ACC112 (cell line): ENCODE measurements around the gene ITPKB.
A peak's percentile ranks its signal among the peaks of the same experiment; 100 is the strongest.
"Not testable (repeated sequence)": the region's sequence is repeated elsewhere in the genome, so short reads cannot be mapped to it uniquely, and the experiment has no call there.

Experiments used
- H2AFZ ChIP-seq: fragments of 200-600 bp; sonication (generic); one replicate; pipeline ENCODE4 v1.6.0; 2017; ENCODE audit warnings: antibody characterized with exemption, low read length; ENCODE audit not compliant: unreplicated experiment
- H3K27ac ChIP-seq: fragments of 200-600 bp; sonication (generic); 2 replicates; pipeline ENCODE4 v1.5.1; 2014; ENCODE audit warnings: low read depth, mild to moderate bottlenecking, antibody characterized with exemption, low read length, moderate library complexity
- H3K27me3 ChIP-seq: fragments of 200-600 bp; sonication (generic); 2 replicates; pipeline ENCODE4 v1.6.1; 2014; ENCODE audit warnings: mild to moderate bottlenecking, antibody characterized with exemption, low read length, moderate library complexity, mixed read lengths; ENCODE audit not compliant: insufficient read depth
- H3K36me3 ChIP-seq: fragments of 200-600 bp; sonication (generic); 2 replicates; pipeline ENCODE4 v1.6.1; 2016; ENCODE audit warnings: mild to moderate bottlenecking, antibody characterized with exemption, low read length, moderate library complexity, mixed read lengths; ENCODE audit not compliant: insufficient read depth
- H3K4me1 ChIP-seq: fragments of 200-600 bp; sonication (generic); one replicate; pipeline ENCODE4 v1.6.1; 2016; ENCODE audit warnings: low read length, mixed read lengths; ENCODE audit not compliant: insufficient read depth, unreplicated experiment, control insufficient read depth
- H3K4me3 ChIP-seq: fragments of 200-600 bp; sonication (generic); 2 replicates; pipeline ENCODE4 v1.5.1; 2014; ENCODE audit warnings: mild to moderate bottlenecking, low read depth, low read length
- H3K79me2 ChIP-seq: fragments of 200-600 bp; sonication (generic); one replicate; pipeline ENCODE4 v1.6.0; 2016; ENCODE audit warnings: low read length; ENCODE audit not compliant: control insufficient read depth, unreplicated experiment, insufficient read depth

Gene ITPKB

DNA sequence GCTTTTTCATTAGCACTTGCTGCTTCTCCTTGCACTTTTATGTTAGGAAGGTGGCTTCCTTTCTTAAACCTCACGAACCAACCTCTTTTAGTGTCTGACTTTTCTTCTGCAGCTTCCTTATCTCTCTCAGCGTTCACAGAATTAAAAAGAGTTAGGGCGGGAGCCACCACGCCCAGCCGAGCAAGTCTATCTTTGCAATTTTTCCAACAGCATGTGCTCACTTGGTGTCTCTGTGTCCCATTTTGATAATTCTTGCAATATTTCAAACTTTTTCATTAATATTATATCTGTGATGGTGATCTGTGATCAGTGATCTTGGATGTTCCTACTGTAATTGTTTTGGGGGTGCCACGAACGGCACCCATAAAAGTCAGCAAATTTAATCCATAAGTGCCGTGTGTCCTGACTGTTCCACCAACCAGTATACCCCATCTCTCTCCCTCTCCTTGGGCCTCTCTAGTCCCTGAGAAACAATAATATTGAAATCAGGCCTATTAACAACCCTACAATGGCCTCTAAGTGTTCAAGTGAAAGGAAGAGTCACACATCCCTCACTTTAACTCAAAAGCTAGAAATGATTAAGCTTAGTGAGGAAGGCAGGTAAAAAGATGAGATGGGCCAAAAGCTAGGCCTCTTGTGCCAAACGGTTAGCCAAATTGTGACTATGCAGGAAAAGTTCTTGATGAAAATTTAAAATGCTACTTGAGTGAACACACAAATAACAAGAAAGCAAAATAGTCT is 15.9 kb upstream of the ITPKB start:
- no peaks in the 10 kb centered on the region for H3K79me2 ChIP-seq

DNA sequence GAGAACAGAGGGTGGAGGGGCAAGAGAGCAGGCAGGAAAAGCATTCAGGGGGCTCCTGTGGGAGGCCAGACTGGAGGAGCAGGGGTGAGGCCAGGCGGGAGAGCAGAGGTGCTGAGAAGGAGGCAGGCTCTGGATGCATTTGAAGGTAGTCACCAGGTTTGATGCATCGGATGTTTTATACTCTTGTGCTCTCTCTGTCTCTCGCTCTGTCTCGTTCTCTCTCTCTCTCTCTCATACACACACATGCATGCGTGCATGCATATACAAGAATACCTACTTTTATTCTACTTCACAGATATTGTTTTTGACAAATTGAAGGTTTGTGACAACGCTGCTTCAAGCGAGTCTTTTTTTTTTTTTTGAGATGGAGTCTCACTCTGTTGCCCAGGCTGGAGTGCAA is 15.0 kb upstream of the ITPKB start:
- Histone ChIP-seq H3K27ac (no peak overlapping the region), H3K4me3 (no peak overlapping the region), H3K36me3 (no peaks in the 10 kb centered on the region), H3K4me1 (no peaks in the 10 kb centered on the region), H3K79me2 (no peaks in the 10 kb centered on the region), H2AFZ (no peak overlapping the region), H3K27me3 (peaks cover 25% of the 10 kb centered on the region)

More for the DNA sequence above, 15.9 kb upstream of the ITPKB start:
- Histone ChIP-seq H3K27ac (no peak overlapping the region), H3K36me3 (no peaks in the 10 kb centered on the region), H3K4me1 (no peaks in the 10 kb centered on the region), H2AFZ (no peak overlapping the region), H3K27me3 (peaks cover 19% of the 10 kb centered on the region), H3K4me3 (no peak overlapping the region)

GRCh38 chr1:226751703-226752102 is 12.6 kb upstream of the ITPKB start:
- no peak overlapping the region for H2AFZ ChIP-seq
- no peaks in the 10 kb centered on the region for H3K36me3 ChIP-seq
- H3K27me3 ChIP-seq = peaks cover 32% of the 10 kb centered on the region
- H3K4me3 ChIP-seq = no peak overlapping the region
- H3K79me2 ChIP-seq = no peaks in the 10 kb centered on the region
- H3K27ac ChIP-seq = no peak overlapping the region
- H3K4me1 ChIP-seq = no peaks in the 10 kb centered on the region

DNA sequence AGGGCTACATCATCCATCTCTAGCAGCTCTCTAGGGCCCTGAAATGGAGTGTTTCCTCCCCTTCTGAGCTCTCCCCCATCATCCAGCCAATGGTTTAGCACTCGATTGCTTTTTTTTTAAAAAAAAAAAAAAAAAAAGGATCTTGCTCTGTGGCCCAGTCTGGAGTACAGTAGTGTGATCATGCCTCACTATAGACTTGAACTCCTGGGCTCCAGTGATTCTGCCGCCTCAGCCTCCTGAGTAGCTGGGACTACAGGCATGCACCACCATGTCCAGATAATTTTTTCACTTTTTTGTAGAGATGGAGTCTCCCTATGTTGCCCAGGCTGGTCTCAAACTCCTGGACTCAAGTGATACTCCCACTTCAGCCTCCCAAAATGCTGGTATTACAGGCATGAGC is 12.1 kb upstream of the ITPKB start:
- Histone ChIP-seq H2AFZ (no peak overlapping the region), H3K4me1 (no peaks in the 10 kb centered on the region), H3K79me2 (no peaks in the 10 kb centered on the region), H3K36me3 (no peaks in the 10 kb centered on the region), H3K4me3 (no peak overlapping the region), H3K27ac (no peak overlapping the region), H3K27me3 (peaks cover 32% of the 10 kb centered on the region)

DNA sequence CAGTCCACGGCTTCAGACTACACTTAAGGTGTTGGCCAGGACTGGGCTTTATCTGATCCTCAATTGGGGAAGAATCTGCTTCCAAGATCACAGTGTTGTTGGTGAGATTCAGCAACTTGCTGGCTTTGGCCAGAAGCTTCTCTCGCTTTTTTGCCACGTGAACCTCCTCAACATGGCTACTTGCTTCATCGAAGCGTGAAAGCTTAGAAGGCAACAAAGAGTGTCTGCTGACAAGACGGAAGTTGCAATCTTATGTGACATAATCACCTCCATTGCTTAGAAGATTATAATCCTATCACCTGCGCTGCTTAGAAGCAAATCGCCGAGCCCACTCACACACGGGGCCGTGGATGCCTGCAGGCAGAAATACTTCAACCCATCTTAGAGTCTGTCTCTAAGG is 10.4 kb upstream of the ITPKB start:
- H3K27me3 ChIP-seq = peaks cover 28% of the 10 kb centered on the region
- H3K27ac ChIP-seq = no peak overlapping the region
- no peaks in the 10 kb centered on the region for H3K79me2 ChIP-seq
- H3K4me3 ChIP-seq = no peak overlapping the region
- H3K36me3 ChIP-seq = no peaks in the 10 kb centered on the region
- no peak overlapping the region for H2AFZ ChIP-seq
- no peaks in the 10 kb centered on the region for H3K4me1 ChIP-seq

DNA sequence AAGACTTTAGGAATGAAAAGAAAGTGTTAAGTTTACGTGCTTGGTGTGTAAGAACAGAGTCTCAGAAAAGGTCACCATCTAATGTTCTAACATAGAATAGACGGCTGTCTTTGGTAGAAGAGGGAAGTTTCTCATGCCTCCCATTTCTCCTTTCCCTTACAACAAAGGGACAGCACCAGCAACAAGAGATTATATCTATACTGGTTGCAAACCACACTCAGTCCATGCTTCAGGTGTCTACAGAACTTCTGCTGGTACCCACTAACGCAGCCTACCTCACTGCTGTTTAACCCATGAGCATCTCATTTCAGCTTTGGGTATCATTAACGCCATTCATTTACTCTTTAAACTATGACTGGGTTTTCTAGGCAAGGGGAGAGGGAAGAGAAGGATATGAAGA is 9.2 kb upstream of the ITPKB start:
- Histone ChIP-seq H3K4me3 (no peak overlapping the region), H3K27ac (no peak overlapping the region), H3K36me3 (no peaks in the 10 kb centered on the region), H3K4me1 (no peaks in the 10 kb centered on the region), H3K79me2 (no peaks in the 10 kb centered on the region), H3K27me3 (peaks cover 22% of the 10 kb centered on the region), H2AFZ (no peak overlapping the region)

DNA sequence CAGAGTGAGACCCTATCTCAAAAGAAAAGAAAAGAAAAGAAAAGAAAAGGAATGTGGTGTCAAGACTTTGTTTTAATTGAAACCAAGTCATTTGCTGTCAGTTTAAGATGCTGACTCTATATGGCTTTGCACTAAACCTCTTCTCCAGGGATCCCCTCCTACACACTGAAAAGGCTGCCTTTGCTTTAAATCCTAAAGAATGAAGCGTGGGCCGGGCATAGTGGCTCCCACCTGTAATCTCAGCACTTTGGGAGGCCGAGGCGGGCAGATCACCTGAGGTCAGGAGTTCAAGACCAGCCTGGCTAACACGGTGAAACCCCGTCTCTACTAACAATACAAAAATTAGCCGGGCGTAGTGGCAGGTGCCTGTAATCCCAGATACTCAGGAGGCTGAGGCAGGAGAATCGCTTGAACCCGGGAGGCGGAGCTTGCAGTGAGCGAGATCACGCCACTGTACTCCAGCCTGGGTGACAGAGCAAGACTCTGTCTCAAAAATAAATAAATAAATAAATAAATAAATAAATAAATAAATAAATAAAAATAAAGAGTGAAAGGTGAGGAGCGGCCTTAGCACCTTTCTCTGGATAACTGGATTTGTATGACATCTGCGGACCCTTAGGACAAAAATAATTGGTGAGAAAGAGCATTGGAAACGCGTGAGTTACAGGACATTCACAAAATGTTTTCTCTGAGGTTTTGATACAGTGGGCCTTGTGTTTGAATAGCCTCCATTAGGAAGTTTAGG is 8.6 kb upstream of the ITPKB start:
- H3K27me3 ChIP-seq = peaks cover 21% of the 10 kb centered on the region
- not testable (repeated sequence) for H3K4me3 ChIP-seq, H2AFZ ChIP-seq, H3K79me2 ChIP-seq, H3K27ac ChIP-seq, H3K36me3 ChIP-seq, H3K4me1 ChIP-seq

DNA sequence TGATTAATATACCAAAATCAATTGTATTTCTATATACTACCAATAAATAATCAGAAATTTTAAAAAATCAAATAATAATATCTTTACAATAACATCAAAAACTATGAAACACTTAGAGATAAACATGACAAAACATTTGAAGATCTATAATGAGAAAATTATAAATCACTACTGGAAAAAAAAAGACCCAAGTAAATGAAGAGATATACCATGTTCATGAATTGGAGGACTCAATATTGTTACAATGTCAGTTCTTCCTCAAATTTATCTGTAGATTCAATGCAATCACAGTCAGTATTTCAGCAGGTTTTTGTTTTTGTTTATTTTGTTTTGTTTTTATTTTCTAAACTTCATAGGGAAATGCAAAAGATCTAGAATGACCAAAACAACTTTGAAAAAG is 4.2 kb upstream of the ITPKB start:
- no peak overlapping the region for H3K4me3 ChIP-seq
- no peaks in the 10 kb centered on the region for H3K4me1 ChIP-seq
- H3K27me3 ChIP-seq = peaks cover 3% of the 10 kb centered on the region; the same call in 1 of the 2 replicates
- H2AFZ ChIP-seq = no peak overlapping the region
- H3K27ac ChIP-seq = no peak overlapping the region
- H3K36me3 ChIP-seq = no peaks in the 10 kb centered on the region
- H3K79me2 ChIP-seq = no peaks in the 10 kb centered on the region

DNA sequence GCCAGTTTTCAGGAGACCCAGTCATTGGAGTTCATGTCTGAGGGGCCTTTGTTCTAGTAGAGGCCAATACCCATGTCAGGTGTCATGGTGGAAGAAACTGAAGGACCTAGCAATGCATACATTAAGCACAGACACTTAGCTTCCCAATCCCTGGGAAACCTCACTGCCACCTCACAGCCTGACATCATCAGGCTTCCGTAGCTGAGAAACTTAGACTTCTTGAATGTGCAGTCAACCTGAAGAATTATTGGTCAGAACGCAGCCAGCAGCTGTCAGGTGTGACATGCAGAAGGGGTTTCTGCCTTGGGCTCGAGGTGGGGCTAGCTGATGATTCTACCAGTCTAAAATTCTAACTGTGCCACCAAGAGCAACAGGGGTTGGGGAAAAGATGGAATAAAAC is 1.9 kb upstream of the ITPKB start:
- Histone ChIP-seq H3K27ac (no peak overlapping the region), H3K4me1 (no peaks in the 10 kb centered on the region), H2AFZ (no peak overlapping the region), H3K27me3 (no peaks in the 10 kb centered on the region), H3K36me3 (no peaks in the 10 kb centered on the region), H3K4me3 (no peak overlapping the region), H3K79me2 (no peaks in the 10 kb centered on the region)

GRCh38 chr1:226739696-226740065 is 599 bp upstream of the ITPKB start:
- Histone ChIP-seq H3K27ac (no peak overlapping the region), H3K36me3 (no peaks in the 10 kb centered on the region), H3K4me1 (no peaks in the 10 kb centered on the region), H3K27me3 (no peaks in the 10 kb centered on the region), H2AFZ (peak overlapping the region; percentile 79), H3K79me2 (no peaks in the 10 kb centered on the region), H3K4me3 (peak overlapping the region; percentile 90)

GRCh38 chr1:226738421-226738994 is 574 bp downstream of the ITPKB start:
- H3K36me3 ChIP-seq = no peaks in the 10 kb centered on the region
- H3K79me2 ChIP-seq = no peaks in the 10 kb centered on the region
- no peak overlapping the region; the same call in 1 of the 2 replicates for H3K27ac ChIP-seq
- H3K4me1 ChIP-seq = no peaks in the 10 kb centered on the region
- no peaks in the 10 kb centered on the region for H3K27me3 ChIP-seq
- H3K4me3 ChIP-seq = peak overlapping the region; percentile 90
- peak overlapping the region; percentile 79 for H2AFZ ChIP-seq
